ENCODE data around the gene COL24A1.

DNA sequence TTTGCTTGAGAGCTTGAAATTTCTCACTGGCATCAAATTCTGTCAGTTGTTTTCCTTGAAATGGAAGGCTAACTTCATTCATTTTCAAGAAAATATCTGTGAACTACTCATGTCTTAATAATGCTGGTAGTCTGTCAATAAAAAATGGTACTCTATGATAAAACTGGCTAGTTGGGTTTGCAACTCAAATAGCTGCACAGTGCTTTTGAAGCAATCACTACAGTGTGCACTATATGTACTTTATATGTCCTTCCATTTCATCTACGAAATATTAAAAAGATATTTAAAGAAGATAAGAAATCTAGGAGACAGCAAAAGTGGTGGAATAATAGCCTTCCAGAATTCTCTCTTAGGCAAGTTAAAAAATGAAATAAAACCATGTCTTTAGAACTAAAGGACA, 408.5 kb downstream of the COL24A1 start:
- TF ChIP-seq, protein P1, sequence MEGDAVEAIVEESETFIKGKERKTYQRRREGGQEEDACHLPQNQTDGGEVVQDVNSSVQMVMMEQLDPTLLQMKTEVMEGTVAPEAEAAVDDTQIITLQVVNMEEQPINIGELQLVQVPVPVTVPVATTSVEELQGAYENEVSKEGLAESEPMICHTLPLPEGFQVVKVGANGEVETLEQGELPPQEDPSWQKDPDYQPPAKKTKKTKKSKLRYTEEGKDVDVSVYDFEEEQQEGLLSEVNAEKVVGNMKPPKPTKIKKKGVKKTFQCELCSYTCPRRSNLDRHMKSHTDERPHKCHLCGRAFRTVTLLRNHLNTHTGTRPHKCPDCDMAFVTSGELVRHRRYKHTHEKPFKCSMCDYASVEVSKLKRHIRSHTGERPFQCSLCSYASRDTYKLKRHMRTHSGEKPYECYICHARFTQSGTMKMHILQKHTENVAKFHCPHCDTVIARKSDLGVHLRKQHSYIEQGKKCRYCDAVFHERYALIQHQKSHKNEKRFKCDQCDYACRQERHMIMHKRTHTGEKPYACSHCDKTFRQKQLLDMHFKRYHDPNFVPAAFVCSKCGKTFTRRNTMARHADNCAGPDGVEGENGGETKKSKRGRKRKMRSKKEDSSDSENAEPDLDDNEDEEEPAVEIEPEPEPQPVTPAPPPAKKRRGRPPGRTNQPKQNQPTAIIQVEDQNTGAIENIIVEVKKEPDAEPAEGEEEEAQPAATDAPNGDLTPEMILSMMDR (IDR thresholded peaks at IDR 0.05; ENCODE audit: low read depth, low read length, poor library complexity, severe bottlenecking) = no peak
- no peak for TF ChIP-seq EZH2phosphoT487 (IDR thresholded peaks at IDR 0.05; ENCODE audit: borderline replicate concordance, low read length)

All from DOHH2 (cell line).